ENCODE data around the gene PELI2. TPM values are rescaled to one million over a fixed set of nuclear protein-coding genes. Genes with fewer than 3 reads are reported as not detected.

Gene PELI2
- total and polyA plus RNA-seq, 2 experiments from 2014 or later: 8.0 to 24.5 TPM

DNA sequence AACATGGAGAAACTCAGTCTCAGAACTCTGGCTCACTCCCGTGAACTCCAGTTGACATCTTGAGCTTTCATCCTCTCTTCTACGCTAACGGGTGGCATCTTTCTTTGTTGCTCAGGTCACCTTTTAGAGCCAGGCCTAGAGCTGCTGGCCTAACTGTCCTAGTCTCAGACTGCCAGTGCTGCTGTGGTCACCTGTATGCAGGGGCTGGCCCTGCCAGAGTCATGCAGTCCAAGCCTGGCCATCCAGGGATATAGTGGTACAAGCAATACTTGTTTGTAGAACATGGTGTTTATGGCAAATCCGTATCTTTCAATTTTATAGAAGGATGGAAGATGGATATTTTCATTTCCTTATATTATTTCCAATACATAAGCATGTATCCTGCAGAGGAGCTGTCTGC lies 117.2 kb downstream of the PELI2 start (continued):
- TF ChIP-seq, protein P1, sequence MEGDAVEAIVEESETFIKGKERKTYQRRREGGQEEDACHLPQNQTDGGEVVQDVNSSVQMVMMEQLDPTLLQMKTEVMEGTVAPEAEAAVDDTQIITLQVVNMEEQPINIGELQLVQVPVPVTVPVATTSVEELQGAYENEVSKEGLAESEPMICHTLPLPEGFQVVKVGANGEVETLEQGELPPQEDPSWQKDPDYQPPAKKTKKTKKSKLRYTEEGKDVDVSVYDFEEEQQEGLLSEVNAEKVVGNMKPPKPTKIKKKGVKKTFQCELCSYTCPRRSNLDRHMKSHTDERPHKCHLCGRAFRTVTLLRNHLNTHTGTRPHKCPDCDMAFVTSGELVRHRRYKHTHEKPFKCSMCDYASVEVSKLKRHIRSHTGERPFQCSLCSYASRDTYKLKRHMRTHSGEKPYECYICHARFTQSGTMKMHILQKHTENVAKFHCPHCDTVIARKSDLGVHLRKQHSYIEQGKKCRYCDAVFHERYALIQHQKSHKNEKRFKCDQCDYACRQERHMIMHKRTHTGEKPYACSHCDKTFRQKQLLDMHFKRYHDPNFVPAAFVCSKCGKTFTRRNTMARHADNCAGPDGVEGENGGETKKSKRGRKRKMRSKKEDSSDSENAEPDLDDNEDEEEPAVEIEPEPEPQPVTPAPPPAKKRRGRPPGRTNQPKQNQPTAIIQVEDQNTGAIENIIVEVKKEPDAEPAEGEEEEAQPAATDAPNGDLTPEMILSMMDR (conservative IDR thresholded peaks at IDR 0.05; ENCODE audit: low read depth in 2 of 2): no peak
- no peak for TF ChIP-seq EZH2 (IDR thresholded peaks at IDR 0.05; ENCODE audit: low read depth, unreplicated experiment)
- no peak for TF ChIP-seq STAT1 (IDR thresholded peaks at IDR 0.05; ENCODE audit: unreplicated experiment)
- TF ChIP-seq JUNB (IDR thresholded peaks at IDR 0.05; ENCODE audit: unreplicated experiment): no peak

GRCh38 chr14:56237398-56237797 lies 119.2 kb downstream of the PELI2 start:
- H3K27ac ChIP-seq (ENCODE audit: low read depth): no peak overlapping the region
- H3K27me3 ChIP-seq (ENCODE audit: insufficient read depth): no peaks in the 10 kb centered on the region
- no peak overlapping the region for H3K4me3 ChIP-seq
- no peaks in the 10 kb centered on the region for H3K79me2 ChIP-seq (replicated peaks; ENCODE audit: insufficient read depth)
- H3K36me3 Mint-ChIP-seq (ENCODE audit: low read depth): no peaks in the 10 kb centered on the region
- H3K4me3 Mint-ChIP-seq: no peak overlapping the region
- ATAC-seq: no peak
- H2AFZ ChIP-seq: no peak overlapping the region
- H3K4me1 ChIP-seq (ENCODE audit: insufficient read depth): peaks cover 5% of the 10 kb centered on the region; the same call in 1 of the 2 replicates
- no peaks in the 10 kb centered on the region for H3K27me3 Mint-ChIP-seq (ENCODE audit: insufficient read depth, low read depth, poor library complexity)
- no peaks in the 10 kb centered on the region; the same call in 2 of the 3 replicates for H3K9me3 Mint-ChIP-seq
- H3K36me3 ChIP-seq (ENCODE audit: insufficient read depth): no peaks in the 10 kb centered on the region
- H4K20me1 ChIP-seq (replicated peaks; ENCODE audit: insufficient read depth): no peaks in the 10 kb centered on the region; the same call in none of the 2 replicates
- H3K27ac Mint-ChIP-seq: no peak overlapping the region
- DNase-seq (ENCODE audit: low spot score): no peak
- no peak overlapping the region for H3K4me2 ChIP-seq
- no peaks in the 10 kb centered on the region; the same call in 1 of the 3 replicates for H3K4me1 Mint-ChIP-seq
- no peaks in the 10 kb centered on the region for H3K9me2 ChIP-seq (ENCODE audit: insufficient read depth)
- no peaks in the 10 kb centered on the region for H3F3A ChIP-seq (replicated peaks; ENCODE audit: low read depth)
- TF ChIP-seq CREB1 (CRISPR knock-in tag; IDR thresholded peaks at IDR 0.05; ENCODE audit: low read depth): no peak
- TF ChIP-seq, protein P2, sequence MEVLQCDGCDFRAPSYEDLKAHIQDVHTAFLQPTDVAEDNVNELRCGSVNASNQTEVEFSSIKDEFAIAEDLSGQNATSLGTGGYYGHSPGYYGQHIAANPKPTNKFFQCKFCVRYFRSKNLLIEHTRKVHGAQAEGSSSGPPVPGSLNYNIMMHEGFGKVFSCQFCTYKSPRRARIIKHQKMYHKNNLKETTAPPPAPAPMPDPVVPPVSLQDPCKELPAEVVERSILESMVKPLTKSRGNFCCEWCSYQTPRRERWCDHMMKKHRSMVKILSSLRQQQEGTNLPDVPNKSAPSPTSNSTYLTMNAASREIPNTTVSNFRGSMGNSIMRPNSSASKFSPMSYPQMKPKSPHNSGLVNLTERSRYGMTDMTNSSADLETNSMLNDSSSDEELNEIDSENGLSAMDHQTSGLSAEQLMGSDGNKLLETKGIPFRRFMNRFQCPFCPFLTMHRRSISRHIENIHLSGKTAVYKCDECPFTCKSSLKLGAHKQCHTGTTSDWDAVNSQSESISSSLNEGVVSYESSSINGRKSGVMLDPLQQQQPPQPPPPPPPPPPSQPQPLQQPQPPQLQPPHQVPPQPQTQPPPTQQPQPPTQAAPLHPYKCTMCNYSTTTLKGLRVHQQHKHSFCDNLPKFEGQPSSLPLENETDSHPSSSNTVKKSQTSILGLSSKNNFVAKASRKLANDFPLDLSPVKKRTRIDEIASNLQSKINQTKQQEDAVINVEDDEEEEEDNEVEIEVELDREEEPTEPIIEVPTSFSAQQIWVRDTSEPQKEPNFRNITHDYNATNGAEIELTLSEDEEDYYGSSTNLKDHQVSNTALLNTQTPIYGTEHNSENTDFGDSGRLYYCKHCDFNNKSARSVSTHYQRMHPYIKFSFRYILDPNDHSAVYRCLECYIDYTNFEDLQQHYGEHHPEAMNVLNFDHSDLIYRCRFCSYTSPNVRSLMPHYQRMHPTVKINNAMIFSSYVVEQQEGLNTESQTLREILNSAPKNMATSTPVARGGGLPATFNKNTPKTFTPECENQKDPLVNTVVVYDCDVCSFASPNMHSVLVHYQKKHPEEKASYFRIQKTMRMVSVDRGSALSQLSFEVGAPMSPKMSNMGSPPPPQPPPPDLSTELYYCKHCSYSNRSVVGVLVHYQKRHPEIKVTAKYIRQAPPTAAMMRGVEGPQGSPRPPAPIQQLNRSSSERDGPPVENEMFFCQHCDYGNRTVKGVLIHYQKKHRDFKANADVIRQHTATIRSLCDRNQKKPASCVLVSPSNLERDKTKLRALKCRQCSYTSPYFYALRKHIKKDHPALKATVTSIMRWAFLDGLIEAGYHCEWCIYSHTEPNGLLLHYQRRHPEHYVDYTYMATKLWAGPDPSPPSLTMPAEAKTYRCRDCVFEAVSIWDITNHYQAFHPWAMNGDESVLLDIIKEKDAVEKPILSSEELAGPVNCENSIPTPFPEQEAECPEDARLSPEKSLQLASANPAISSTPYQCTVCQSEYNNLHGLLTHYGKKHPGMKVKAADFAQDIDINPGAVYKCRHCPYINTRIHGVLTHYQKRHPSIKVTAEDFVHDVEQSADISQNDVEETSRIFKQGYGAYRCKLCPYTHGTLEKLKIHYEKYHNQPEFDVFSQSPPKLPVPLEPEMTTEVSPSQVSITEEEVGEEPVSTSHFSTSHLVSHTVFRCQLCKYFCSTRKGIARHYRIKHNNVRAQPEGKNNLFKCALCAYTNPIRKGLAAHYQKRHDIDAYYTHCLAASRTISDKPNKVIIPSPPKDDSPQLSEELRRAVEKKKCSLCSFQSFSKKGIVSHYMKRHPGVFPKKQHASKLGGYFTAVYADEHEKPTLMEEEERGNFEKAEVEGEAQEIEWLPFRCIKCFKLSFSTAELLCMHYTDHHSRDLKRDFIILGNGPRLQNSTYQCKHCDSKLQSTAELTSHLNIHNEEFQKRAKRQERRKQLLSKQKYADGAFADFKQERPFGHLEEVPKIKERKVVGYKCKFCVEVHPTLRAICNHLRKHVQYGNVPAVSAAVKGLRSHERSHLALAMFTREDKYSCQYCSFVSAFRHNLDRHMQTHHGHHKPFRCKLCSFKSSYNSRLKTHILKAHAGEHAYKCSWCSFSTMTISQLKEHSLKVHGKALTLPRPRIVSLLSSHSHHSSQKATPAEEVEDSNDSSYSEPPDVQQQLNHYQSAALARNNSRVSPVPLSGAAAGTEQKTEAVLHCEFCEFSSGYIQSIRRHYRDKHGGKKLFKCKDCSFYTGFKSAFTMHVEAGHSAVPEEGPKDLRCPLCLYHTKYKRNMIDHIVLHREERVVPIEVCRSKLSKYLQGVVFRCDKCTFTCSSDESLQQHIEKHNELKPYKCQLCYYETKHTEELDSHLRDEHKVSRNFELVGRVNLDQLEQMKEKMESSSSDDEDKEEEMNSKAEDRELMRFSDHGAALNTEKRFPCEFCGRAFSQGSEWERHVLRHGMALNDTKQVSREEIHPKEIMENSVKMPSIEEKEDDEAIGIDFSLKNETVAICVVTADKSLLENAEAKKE (CRISPR knock-in tag; IDR thresholded peaks at IDR 0.05): no peak
- no peak for TF ChIP-seq EZH2 (IDR thresholded peaks at IDR 0.05; ENCODE audit: low read depth, unreplicated experiment)
- TF ChIP-seq, protein P3, sequence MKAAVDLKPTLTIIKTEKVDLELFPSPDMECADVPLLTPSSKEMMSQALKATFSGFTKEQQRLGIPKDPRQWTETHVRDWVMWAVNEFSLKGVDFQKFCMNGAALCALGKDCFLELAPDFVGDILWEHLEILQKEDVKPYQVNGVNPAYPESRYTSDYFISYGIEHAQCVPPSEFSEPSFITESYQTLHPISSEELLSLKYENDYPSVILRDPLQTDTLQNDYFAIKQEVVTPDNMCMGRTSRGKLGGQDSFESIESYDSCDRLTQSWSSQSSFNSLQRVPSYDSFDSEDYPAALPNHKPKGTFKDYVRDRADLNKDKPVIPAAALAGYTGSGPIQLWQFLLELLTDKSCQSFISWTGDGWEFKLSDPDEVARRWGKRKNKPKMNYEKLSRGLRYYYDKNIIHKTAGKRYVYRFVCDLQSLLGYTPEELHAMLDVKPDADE (IDR thresholded peaks at IDR 0.05): no peak
- no peak for TF ChIP-seq ZNF114 (CRISPR knock-in tag; IDR thresholded peaks at IDR 0.05)
- TF ChIP-seq ZNF331 (CRISPR knock-in tag; IDR thresholded peaks at IDR 0.05; ENCODE audit: low read depth): no peak
- no peak for TF ChIP-seq NANOG (IDR thresholded peaks at IDR 0.05; ENCODE audit: borderline replicate concordance)
- TF ChIP-seq JUNB (IDR thresholded peaks at IDR 0.05; ENCODE audit: unreplicated experiment): no peak
- TF ChIP-seq, protein P1 (conservative IDR thresholded peaks at IDR 0.05; ENCODE audit: low read depth in 2 of 2): no peak

Data from GM23338 (cell line).